HG03139 (cell line): Measurements from ENCODE around the gene ST6GALNAC6.
"Not testable (repeated sequence)": the region's sequence is repeated elsewhere in the genome, so short reads cannot be mapped to it uniquely, and the experiment has no call there.

Experiments used
- ATAC-seq: cut with Tn5 transposase; IDR thresholded peaks from one replicate; pipeline ENCODE4 v1.9.1; 2021; ENCODE audit not compliant: unreplicated experiment

ST6GALNAC6 gene

DNA sequence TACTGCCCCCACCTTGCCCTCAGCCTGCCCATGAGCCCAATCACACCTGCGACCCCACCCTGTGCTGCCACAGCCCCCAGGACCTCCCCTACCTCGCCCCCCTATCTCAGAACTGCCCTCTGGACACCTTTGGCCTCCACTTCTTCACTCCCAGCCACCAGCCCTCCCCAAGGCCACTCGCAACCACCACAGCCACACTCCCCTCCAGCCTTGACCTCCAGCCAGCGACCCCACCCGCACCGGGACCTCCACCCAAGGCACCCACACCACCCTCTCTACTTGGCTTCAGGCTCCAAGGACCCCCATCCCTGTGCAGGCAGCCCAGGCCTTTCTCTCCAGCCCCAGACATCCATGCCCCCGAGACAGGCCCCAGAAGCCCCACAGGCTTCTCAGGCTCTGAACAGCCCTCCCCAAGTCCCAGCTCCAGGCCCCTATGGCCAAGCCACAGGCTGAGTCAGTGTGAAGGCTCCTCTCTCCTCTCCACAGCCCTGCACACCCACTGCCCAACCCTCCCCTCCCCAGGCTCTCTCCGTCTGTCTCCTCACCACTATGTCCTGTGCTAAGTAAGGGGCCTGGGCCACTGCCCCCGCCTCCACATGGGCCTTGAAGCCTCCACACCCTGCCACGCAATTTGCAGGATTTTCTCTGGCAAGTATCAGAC is 24.0 kb downstream of the ST6GALNAC6 start:
- ATAC-seq, result no peak

- no peak for ATAC-seq
These were observed 24.8 kb downstream of the ST6GALNAC6 start for GRCh38 chr9:127874301-127875221.

GRCh38 chr9:127873886-127874285 is 25.5 kb downstream of the ST6GALNAC6 start:
- no peak for ATAC-seq

GRCh38 chr9:127873223-127873691 is 26.1 kb downstream of the ST6GALNAC6 start:
- ATAC-seq, result no peak

- ATAC-seq, result no peak
These were observed 26.8 kb downstream of the ST6GALNAC6 start for GRCh38 chr9:127872369-127873222.

GRCh38 chr9:127871531-127871930 is 27.9 kb downstream of the ST6GALNAC6 start:
- no peak for ATAC-seq

- no peak for ATAC-seq
These were observed 28.5 kb downstream of the ST6GALNAC6 start for GRCh38 chr9:127870887-127871286.

DNA sequence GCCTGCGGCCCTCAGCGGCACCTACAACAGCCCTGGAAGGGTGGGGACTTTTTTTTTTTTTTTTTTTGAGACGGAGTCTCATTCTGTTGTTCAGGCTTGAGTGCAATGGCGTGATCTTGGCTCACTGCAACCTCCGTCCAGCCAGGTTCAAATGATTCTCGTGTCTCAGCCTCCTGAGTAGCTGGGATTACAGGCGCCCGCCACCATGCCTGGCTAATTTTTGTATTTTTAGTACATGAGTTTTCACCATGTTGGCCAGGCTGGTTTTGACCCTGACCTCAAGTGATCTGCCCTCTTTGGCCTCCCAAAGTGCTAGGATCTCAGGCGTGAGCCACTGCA is 29.3 kb downstream of the ST6GALNAC6 start:
- not testable (repeated sequence) for ATAC-seq

- ATAC-seq, result no peak
These were observed 29.9 kb downstream of the ST6GALNAC6 start for GRCh38 chr9:127869310-127870152.

GRCh38 chr9:127868278-127868902 is 31.0 kb downstream of the ST6GALNAC6 start:
- no peak for ATAC-seq

DNA sequence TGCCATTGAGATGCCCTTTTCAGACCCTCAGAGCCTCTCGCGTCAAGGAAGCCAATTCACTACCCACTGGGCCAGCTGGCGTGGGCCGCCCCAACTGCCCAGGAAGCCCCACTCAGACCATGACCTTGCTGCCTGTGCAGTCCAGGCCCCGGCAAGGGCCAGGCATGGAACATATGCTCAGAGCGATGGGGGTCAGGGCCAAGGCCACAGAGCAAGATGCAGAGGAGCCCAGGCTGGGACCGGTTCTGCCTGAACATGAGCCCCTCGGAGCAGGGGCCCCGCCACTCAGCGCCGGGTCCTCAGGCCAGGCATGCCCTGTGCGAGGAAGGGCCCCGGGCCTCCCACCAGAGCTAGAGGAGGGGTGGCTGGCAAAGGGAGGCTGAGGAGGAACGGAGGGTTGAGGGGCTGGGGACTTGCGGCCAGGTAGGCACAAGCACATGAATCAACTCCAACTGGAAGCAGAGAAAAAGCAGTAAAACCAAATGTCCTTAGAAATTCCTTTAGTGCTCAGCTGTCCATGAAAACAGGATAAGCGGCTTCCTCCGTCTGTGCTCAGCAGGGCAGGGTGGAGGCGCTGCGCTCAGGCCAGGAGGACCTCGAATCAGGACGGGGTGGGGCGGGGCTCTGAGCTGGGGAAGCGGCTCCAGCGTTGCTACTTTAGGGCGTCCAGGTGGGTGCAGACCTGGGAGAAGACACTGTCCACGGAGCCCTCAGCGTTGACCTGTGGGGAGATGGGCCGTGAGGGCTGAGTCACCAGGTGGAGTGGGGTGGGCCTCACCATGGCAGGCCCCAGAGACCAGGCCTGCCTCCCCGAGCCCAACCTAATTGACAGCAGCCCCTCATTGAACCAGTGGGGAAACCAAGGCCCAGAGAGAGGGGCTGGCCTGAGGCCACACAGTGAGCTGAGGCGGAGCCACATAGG is 31.8 kb downstream of the ST6GALNAC6 start:
- ATAC-seq, result no peak

DNA sequence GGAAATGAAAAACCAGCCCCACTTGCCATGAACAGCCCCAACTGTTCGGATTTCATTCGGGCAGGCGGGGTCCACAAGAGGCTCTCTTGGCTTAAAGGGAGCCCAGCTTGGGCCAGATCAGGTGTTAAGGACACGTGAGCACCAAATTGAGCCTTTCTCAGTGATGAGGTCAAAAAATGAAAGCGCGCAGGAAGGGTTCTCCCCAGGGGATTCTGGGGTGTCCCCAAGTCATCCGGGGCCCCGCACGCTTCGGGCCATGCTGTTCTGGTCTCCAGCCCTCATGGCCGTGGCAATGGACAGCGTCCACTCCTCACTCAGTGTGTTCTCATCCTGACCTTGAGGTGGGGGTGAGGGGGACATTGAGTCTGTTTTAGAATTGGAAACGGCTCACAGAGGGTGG is 32.9 kb downstream of the ST6GALNAC6 start:
- no peak for ATAC-seq

DNA sequence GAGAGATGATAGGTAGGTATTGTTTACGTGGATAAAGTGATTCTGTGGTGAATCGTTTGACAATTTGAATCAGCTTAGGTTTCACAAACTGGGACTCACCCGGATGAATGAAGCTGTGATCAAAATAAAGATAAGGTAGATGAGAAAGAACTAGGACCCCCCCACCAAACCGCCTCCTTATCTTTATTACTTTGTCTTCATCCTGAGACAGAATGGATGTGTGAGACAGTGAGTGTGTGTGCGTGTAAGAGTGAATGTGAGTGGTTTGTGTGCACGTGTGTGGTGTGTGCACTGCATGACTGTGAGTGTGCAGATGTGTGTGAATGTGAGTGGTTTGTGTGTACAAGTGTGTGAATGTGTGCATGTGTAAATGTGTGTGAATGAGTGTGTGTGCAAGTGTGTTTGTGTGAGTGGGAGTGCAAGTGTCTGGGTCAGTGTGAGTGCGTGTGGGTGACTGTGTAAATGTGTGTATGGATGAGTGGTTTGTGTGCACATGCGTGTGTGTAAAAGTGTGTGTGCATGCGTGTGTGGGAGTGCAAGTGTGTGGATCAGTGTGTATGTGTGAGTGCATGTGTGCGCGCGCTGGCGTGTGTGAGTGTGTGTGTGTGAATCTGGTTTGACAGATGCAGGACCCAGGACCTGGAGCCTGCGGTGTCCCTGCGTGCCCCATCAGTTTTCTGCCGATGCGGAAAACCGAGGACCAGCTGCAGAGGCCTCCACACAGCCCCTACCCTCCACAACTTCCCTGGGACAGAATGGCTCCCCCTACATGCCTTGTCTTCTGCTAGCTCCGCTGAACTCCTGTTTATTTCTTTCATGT is 33.5 kb downstream of the ST6GALNAC6 start:
- no peak for ATAC-seq

- no peak for ATAC-seq
These were observed 36.2 kb downstream of the ST6GALNAC6 start for GRCh38 chr9:127863191-127863621.

GRCh38 chr9:127862075-127863011 is 37.1 kb downstream of the ST6GALNAC6 start:
- no peak for ATAC-seq

GRCh38 chr9:127860779-127861178 is 38.6 kb downstream of the ST6GALNAC6 start:
- no peak for ATAC-seq

DNA sequence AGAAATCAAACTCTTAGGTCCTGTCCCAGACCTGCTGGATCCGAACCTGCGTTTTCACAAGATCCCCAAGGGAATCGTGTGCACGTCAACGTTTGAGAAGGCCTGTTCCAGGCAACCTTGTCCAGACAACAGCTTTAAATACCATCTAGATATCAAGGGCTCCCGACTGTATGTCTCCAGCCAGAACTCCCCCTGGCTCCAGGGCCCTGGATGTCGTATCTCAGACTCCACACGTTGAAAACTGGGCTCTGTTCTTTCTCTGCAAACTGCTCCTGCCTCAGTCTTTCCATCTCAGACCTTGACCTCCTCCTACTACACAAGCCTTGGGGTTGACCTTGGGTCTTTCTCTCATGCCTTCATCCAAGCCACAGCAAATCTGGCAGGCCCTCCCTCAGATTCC is 39.1 kb downstream of the ST6GALNAC6 start:
- no peak for ATAC-seq
